ENCODE data around the gene RASL11B. TPM values are rescaled to one million over a fixed set of nuclear protein-coding genes. Genes with fewer than 3 reads are reported as not detected.
A peak's percentile ranks its signal among the peaks of the same experiment; 100 is the strongest.

Gene RASL11B
- total RNA-seq, 4 donors from 2014 or later: 1.3 to 2.5 (median 1.7) TPM

GRCh38 chr4:52852711-52853110 is 9.4 kb upstream of the RASL11B start:
- Histone ChIP-seq H3K4me1 (peaks cover 31% of the 10 kb centered on the region), H3K9me3 (no peaks in the 10 kb centered on the region), H3K27me3 (no peaks in the 10 kb centered on the region), H3K36me3 (no peaks in the 10 kb centered on the region), H3K27ac (no peak overlapping the region), H3K4me3 (no peak overlapping the region)
- no peak for DNase-seq (ENCODE audit: low spot score in 2 of 2)
- TF ChIP-seq POLR2AphosphoS5 (IDR thresholded peaks at IDR 0.05) (no peak), CTCF (IDR thresholded peaks at IDR 0.05) (no peak), EP300 (IDR thresholded peaks at IDR 0.05) (no peak), POLR2A (IDR thresholded peaks at IDR 0.05) (no peak)
- 52% methylated on average over 3 of the region's 3 CpGs for WGBS

DNA sequence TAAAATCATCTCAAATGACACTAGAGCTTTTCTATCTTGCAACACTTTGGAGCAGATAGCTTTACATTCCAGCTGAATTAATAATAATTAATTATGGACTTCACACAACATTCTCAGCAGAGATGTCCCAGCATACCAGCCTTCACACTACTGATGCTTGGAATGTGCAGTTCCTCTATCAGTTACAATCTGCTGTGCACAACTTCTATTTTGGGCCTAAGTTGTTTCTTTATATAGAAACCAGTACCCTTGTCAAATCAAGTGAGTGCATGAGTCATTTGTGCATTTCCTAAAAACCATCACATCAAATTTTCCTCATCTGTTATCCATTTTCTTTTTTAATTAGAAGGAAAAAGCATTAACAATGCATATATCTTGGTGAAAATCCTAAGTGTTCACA is 8.8 kb upstream of the RASL11B start:
- Histone ChIP-seq H3K36me3 (no peaks in the 10 kb centered on the region), H3K27ac (no peak overlapping the region), H3K27me3 (no peaks in the 10 kb centered on the region), H3K9me3 (peaks cover 4% of the 10 kb centered on the region), H3K4me1 (peaks cover 29% of the 10 kb centered on the region), H3K4me3 (no peak overlapping the region)
- TF ChIP-seq POLR2AphosphoS5 (IDR thresholded peaks at IDR 0.05) (no peak), CTCF (IDR thresholded peaks at IDR 0.05) (no peak), POLR2A (IDR thresholded peaks at IDR 0.05) (no peak)
- no peak for DNase-seq (ENCODE audit: low spot score in 2 of 2)

DNA sequence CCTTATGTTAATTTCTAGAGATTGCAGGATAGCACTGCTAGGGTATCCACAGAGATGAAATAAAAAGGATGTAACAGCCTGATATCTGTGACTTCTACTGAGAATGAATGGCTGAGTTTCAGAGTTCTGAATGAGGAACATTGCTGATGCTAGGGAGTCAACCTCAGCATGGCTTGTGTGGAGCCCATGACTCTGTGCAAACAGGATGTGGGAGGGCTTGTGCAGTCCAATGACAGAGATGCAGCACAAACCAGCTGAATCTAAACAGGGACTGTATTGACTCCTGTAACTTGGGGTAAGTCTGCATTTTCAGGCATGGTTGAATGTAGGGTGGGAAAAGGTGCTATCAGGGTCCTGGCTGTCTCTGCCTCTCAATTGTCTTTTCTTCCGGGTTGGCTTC is 5.3 kb upstream of the RASL11B start:
- Histone ChIP-seq H3K36me3 (no peaks in the 10 kb centered on the region), H3K4me3 (no peak overlapping the region), H3K9me3 (peaks cover 4% of the 10 kb centered on the region), H3K4me1 (peaks cover 23% of the 10 kb centered on the region), H3K27me3 (no peaks in the 10 kb centered on the region), H3K27ac (no peak overlapping the region)
- TF ChIP-seq POLR2A (IDR thresholded peaks at IDR 0.05) (no peak), EP300 (IDR thresholded peaks at IDR 0.05) (no peak), POLR2AphosphoS5 (IDR thresholded peaks at IDR 0.05) (no peak), CTCF (IDR thresholded peaks at IDR 0.05) (no peak)
- no peak for DNase-seq (ENCODE audit: low spot score in 2 of 2)
- 100% methylated on average over 1 of the region's 1 CpG for WGBS

DNA sequence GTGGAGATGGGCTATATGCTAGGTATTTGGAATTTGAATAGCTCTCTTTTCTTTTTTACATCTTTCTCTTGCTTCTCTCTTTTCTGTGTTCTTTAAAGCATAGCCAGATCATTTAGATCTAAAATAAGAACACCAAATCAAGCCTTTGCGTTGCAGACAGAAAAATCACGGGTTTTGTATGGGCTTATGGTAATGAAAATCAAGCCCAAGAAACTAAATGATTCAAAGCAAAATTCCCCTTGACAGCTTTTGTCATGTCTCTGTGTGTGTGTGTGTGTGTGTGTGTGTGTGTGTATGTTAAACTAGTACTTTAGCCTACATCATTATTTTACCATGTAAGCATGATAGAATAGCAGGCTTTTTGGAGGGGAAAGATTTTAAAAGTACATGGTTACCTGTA is 1.8 kb upstream of the RASL11B start:
- H3K4me3 ChIP-seq: no peak overlapping the region
- H3K27me3 ChIP-seq: peaks cover 7% of the 10 kb centered on the region
- H3K27ac ChIP-seq: no peak overlapping the region
- TF ChIP-seq POLR2A (IDR thresholded peaks at IDR 0.05) (no peak), CTCF (IDR thresholded peaks at IDR 0.05) (no peak), EP300 (IDR thresholded peaks at IDR 0.05) (no peak), POLR2AphosphoS5 (IDR thresholded peaks at IDR 0.05) (no peak)
- 87% methylated on average over 2 of the region's 2 CpGs for WGBS
- DNase-seq (ENCODE audit: low spot score in 2 of 2): no peak
- peaks cover 21% of the 10 kb centered on the region for H3K4me1 ChIP-seq
- H3K36me3 ChIP-seq: no peaks in the 10 kb centered on the region
- peaks cover 4% of the 10 kb centered on the region for H3K9me3 ChIP-seq

DNA sequence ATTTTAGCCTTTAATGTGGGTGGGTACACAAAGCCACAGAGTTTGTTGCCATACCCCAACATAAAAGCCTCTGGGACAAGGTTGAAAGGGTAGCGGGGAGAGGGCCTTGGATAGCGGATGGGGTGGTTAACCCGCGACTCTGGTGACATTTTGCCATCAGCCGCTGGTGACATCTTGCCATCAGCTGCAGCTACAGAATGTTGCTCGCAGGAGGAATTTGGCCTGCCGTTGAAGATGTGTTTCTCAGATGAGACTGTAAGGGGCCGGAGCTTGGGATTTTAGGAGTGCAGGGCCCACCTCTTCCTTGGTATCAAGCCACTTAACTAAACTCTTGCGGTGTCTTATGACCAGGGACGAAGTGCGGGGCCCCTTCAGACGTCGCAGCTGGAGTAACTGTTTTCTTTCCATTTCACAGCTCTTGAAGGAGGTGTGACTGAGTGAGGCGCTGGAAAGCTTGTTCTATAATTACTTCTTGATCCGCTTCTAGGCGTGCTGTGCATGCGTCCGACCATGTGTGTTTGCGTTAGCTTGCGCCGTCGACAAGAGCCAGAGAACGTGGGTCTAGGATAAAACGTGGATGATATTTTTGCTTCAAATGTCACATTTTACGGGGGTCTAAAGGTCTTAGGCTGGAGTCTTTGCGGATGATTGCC is 820 bp upstream of the RASL11B start:
- TF ChIP-seq POLR2AphosphoS5 (IDR thresholded peaks at IDR 0.05): no peak
- no peak for TF ChIP-seq POLR2A (IDR thresholded peaks at IDR 0.05)
- no peak for TF ChIP-seq EP300 (IDR thresholded peaks at IDR 0.05)
- no peak for TF ChIP-seq CTCF (IDR thresholded peaks at IDR 0.05)
- H3K27me3 ChIP-seq: peaks cover 7% of the 10 kb centered on the region
- peaks cover 4% of the 10 kb centered on the region for H3K9me3 ChIP-seq
- 50% methylated on average over 24 of the region's 26 CpGs for WGBS
- H3K4me3 ChIP-seq: peak overlapping the region; percentile 70
- no peak for DNase-seq (ENCODE audit: low spot score in 2 of 2)
- H3K4me1 ChIP-seq: peaks cover 21% of the 10 kb centered on the region
- H3K27ac ChIP-seq: peak overlapping the region; percentile 64
- H3K36me3 ChIP-seq: peaks cover 3% of the 10 kb centered on the region

Measured in suprapubic skin (tissue), 4 donors.